GM19193 (cell line): Measurements from ENCODE around the gene EXD3.

Experiments used
- POLR2A ChIP-seq: IDR thresholded peaks from 4 replicates; pipeline ENCODE4 v1.6.1; 2011; ENCODE audit not compliant: insufficient read depth, insufficient read length; ENCODE audit errors: extremely low read depth

Gene EXD3

DNA sequence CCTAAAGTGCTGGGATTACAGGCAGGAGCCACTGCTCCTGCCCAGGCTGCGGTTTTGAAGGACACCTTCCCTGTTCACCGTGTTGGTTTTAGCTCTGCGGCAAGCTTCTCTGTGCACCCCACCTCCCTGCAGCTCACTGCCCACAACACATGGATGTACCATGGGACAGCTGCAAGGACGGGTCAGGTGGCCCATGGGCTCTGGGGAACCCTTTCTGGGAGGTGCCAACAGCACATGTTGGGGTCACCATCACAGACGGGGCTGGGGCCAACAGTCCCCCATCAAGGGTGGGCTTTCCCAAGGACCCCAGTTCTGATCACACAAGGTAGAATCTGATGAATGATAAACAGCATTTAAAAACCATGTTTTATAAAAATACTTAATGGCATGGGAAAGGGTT, 7.5 kb downstream of the EXD3 start:
- TF ChIP-seq POLR2A = no peak

GRCh38 chr9:137412431-137412830, 10.5 kb downstream of the EXD3 start:
- no peak for TF ChIP-seq POLR2A

DNA sequence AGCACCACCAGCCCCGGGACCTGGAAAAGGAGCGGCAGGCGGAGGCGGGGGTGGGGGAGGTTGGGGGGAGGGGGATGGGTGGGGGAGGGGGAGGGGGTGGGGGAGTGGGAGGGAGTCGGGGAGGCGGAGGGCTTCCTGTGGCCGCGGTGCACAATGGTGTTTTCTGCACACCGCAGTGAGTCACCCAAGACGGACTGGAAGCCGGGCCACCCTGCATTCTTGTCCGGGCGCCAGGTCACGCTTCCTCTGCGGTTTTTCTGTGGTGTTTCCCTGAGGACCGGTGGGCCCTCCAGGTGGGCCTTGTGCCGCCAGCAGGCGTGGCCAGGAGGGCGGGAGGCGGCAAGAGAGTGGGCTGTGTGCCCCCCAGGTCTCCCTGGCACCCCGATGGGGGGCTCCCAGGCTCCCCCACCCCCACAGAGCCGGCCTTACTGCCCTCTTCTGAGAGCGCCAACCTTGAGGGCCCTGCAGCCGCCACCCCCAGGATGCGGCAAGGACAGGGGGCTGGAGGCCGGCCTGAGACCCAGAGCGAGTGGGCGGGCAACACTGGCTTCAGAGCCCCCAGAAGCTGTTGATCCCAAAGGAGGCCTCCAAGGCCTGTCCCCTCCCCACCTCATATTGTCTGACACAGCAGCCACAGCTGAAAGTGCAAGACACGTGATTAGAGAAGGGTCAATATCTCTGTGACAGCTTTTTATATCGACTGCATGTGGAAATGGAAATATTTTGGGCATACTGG, 11.1 kb downstream of the EXD3 start:
- TF ChIP-seq POLR2A = no peak

- no peak for TF ChIP-seq POLR2A
These were observed 11.7 kb downstream of the EXD3 start for GRCh38 chr9:137411260-137411644.

DNA sequence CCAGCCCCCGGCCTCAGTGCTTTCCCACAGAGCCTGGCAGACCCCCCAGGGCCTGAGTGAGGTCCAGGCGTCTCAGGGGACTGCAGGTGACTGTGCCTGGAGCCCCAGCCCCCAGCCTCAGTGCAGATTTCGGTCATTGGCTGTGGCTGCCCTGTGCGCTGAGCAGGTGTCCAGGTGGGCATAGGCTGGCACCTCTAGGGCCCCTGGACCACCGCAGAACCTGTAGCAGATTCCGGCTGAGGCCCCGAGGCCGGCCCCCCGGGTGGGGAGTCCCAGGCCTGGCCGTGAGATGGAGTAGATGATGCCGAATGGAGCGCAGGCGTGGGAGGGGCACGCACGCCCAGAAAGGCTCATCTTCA, 12.1 kb downstream of the EXD3 start:
- TF ChIP-seq POLR2A = no peak

GRCh38 chr9:137409515-137409914, 13.4 kb downstream of the EXD3 start:
- no peak for TF ChIP-seq POLR2A

GRCh38 chr9:137408651-137409405, 14.1 kb downstream of the EXD3 start:
- no peak for TF ChIP-seq POLR2A

DNA sequence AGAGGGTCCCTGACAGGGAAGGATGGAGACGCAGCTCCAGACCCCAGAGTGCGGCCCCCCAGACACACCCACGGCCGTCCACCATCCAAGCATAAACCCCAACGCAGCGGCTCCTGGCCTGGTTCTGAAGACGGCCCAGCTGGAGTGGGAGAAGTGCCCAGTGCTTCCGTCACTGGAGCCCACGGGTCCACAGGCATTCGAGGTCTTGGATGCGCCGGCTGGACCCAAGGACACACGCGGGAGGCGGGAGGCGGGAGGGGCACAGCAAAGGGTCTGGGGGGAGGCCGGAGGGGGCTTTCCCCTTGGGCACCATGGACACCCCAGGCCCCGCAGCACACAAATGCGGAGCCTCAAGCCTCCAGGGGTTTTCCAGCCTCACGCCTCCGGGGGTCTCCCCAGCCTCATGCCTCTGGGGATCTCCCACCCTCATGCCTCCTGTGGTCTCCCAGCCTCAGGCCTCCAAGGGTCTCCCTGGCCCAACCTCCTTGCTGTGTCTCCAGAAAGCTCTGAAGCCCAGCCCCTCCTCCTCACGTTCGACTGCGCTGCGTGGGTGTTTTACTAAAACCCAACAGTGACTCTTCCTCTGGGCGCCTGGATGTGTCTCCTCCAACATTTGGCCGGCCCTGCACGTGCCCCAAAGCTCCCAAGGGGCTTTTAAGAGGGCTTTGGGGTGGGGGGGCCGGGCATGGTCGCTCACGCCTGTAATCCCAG, 15.2 kb downstream of the EXD3 start:
- no peak for TF ChIP-seq POLR2A

- no peak for TF ChIP-seq POLR2A
These were observed 15.9 kb downstream of the EXD3 start for GRCh38 chr9:137406876-137407589.

GRCh38 chr9:137406085-137406760, 16.7 kb downstream of the EXD3 start:
- no peak for TF ChIP-seq POLR2A

DNA sequence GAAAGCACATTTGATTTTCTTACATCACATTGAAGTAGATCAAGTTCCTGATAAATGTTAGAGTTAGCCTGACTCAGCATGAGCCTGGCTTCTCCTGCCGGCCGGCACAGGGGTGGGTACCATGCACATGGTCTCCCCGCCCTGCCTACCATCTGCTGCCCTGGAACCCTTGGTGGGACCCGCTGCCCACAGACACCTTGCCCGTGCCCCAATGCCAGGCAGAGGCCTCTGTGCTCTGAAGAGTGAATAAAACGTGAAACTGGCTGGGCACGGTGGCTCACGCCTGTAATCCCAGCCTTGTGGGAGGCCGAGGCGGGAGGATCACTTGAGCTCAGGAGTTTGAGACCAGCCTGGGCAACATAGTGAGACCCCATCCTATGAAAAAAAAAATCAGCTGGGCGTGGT, 17.3 kb downstream of the EXD3 start:
- TF ChIP-seq POLR2A = no peak

DNA sequence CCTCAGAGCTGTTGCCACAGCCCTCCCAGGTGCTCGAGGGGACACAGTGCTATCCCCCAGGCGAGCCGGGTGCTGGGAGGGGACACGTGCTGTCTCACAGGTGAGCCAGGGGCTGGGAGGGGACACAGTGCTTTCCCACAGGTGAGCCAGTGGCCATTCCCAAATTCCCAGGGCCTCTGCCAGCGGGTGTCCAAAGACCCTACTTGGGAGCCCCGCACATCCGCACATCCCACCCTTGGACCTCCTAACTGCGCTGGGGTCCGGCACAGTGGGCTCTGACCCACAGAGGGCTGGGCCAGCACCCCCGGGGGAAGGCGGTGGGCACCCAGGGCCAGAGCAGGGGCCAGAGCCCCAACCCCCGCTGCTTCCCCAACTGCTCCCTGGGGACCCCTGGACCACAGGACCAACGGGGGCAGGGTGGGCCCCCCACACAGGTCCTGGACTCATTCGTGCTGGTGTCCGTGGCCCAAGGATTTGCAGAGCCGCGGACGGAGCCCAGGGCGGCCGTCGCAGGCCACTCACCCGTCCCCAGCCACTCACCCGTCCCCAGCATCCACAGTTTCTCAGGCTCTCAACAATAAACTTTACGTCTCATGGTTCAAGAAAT, 17.9 kb downstream of the EXD3 start:
- no peak for TF ChIP-seq POLR2A

DNA sequence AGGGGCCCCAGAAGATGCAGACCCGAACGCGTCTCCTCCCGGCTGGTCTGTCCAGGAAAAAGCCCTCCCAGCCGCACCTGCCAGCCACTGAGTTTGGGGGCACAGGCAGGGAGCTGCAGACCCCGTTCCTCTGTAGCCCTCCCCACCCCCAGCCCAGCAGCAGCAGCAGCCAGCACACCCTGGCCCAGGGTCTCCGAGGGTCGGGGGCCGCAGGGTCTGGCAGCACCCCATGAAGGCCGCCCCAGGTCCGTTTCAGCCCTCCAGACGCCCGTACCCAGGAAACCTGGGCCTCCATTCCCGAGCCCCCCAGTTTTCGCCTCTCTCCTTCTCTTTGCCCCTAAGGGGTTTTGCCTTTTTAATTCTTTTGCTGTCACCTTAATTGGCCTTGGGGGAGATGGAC, 19.7 kb downstream of the EXD3 start:
- TF ChIP-seq POLR2A = no peak

GRCh38 chr9:137402746-137403145, 20.2 kb downstream of the EXD3 start:
- no peak for TF ChIP-seq POLR2A
